ENCODE measurements around the gene SORL1. TPM values are rescaled to one million over a fixed set of nuclear protein-coding genes. Genes with fewer than 3 reads are reported as not detected.
"Not testable (repeated sequence)": the region's sequence is repeated elsewhere in the genome, so short reads cannot be mapped to it uniquely, and the experiment has no call there.

SORL1 gene
- total RNA-seq, 4 donors from 2014 or later, result 12.1 to 42.8 (median 21.0) TPM

DNA sequence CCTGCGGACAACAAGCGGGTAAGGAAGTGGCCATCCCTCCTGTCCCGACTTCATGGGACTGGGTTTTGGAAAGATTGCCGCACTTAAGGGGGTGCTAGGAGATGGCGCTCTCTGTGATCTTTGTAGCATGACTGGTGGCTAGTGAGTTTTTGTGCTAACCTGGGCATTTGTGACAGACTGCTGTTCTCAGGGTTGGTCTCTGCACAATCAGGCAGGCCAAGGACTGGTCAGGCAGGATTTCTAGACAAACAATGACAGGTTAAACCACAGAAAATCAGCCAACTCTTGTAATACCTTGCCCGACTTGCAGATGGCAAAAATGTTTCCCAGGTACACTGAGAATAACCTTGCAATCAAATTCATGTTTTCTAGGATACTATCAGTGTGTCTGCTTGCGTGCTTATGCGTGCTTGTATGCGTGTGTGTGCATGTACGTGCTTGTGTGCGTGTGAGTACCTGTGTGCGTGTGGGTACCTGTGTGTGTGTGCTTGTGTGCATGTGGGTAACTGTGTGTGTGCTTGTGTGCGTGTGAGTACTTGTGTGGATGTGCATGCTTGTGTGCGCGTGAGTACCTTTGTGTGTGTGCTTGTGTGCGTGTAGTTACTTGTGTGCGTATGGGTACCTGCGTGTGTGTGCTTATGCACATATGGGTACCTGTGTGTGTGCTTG lies 26.2 kb downstream of the SORL1 start:
- no peak overlapping the region for H3K4me3 ChIP-seq
- 90% methylated on average over 18 of the region's 18 CpGs for WGBS
- H3K9me3 ChIP-seq, result no peaks in the 10 kb centered on the region
- H3K27ac ChIP-seq, result peak overlapping the region; percentile 1
- no peak for TF ChIP-seq CTCF (IDR thresholded peaks at IDR 0.05)
- TF ChIP-seq EP300 (IDR thresholded peaks at IDR 0.05), result no peak
- TF ChIP-seq POLR2A (IDR thresholded peaks at IDR 0.05), result no peak
- TF ChIP-seq POLR2AphosphoS5 (IDR thresholded peaks at IDR 0.05), result no peak
- H3K4me1 ChIP-seq, result peaks cover 7% of the 10 kb centered on the region
- H3K36me3 ChIP-seq, result no peaks in the 10 kb centered on the region
- H3K27me3 ChIP-seq, result no peaks in the 10 kb centered on the region
- DNase-seq (ENCODE audit: low spot score in 2 of 2), result no peak

- Histone ChIP-seq H3K36me3 (no peaks in the 10 kb centered on the region), H3K9me3 (no peaks in the 10 kb centered on the region), H3K27ac (no peak overlapping the region), H3K4me3 (no peak overlapping the region), H3K27me3 (no peaks in the 10 kb centered on the region), H3K4me1 (peaks cover 7% of the 10 kb centered on the region)
- WGBS, result 67% methylated on average over 22 of the region's 25 CpGs
- DNase-seq (ENCODE audit: low spot score in 2 of 2), result no peak
- TF ChIP-seq EP300 (IDR thresholded peaks at IDR 0.05) (no peak), POLR2A (IDR thresholded peaks at IDR 0.05) (no peak), POLR2AphosphoS5 (IDR thresholded peaks at IDR 0.05) (no peak), CTCF (IDR thresholded peaks at IDR 0.05) (no peak)
Measured at GRCh38 chr11:121478895-121479697, 27.0 kb downstream of the SORL1 start.

DNA sequence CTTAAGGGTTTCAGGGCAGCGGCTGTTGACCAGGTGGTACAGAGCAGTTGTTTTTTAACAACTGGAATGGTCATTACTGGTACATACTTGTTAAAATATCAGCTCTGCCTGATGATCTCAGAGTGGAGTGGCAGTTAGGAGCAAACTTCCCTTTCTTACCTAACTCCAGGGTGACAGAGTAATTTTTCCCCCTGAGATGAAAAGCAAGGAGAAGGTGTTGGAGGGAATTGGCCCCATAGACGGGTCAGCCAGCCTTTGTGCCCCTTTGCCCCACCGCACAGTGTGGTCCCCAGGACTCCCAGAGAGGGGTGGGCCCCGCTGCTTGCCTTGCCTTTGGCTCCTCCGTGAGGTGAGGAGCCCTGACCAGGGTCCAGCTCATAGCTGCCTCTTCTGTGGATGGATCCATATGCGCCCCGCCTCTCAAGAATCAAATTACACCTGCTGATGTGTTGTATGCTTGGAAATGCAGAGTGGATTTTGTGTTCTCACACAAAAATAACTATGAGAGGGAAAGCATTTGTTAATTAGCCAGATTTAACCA lies 27.7 kb downstream of the SORL1 start:
- H3K27ac ChIP-seq, result no peak overlapping the region
- H3K4me1 ChIP-seq, result peaks cover 7% of the 10 kb centered on the region
- TF ChIP-seq POLR2AphosphoS5 (IDR thresholded peaks at IDR 0.05) (no peak), CTCF (IDR thresholded peaks at IDR 0.05) (no peak), EP300 (IDR thresholded peaks at IDR 0.05) (no peak), POLR2A (IDR thresholded peaks at IDR 0.05) (no peak)
- no peaks in the 10 kb centered on the region for H3K36me3 ChIP-seq
- no peaks in the 10 kb centered on the region for H3K27me3 ChIP-seq
- no peak for DNase-seq (ENCODE audit: low spot score in 2 of 2)
- WGBS, result 91% methylated on average over 7 of the region's 7 CpGs
- H3K9me3 ChIP-seq, result no peaks in the 10 kb centered on the region
- H3K4me3 ChIP-seq, result no peak overlapping the region

DNA sequence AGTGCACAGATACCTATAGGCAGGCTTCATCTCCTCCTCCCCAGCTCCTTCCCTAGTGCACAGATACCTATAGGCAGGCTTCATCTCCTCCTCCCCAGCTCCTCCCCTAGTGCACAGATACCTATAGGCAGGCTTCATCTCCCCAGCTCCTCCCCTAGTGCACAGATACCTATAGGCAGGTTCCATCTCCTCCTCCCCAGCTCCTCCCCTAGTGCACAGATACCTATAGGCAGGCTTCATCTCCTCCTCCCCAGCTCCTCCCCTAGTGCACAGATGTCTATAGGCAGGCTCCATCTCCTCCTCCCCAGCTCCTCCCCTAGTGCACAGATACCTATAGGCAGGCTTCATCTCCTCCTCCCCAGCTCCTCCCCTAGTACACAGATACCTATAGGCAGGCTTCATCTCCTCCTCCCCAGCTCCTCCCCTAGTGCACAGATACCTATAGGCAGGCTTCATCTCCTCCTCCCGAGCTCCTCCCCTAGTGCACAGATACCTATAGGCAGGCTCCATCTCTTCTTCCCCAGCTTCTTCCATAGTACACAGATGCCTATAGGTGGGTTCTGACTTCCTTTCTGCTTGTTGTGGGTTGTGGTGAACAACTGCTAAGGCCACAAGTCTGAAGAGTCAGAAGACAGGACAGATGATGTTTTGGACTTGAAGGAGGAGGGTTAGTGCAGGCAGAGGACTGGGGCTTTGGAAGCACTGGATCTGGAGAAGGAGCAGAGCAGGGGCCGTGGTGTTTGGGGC lies 29.5 kb downstream of the SORL1 start:
- H3K27me3 ChIP-seq; H3K27ac ChIP-seq; DNase-seq (ENCODE audit: low spot score in 2 of 2); H3K4me1 ChIP-seq; H3K9me3 ChIP-seq; H3K36me3 ChIP-seq; H3K4me3 ChIP-seq: not testable (repeated sequence)
- 92% methylated on average over 2 of the region's 2 CpGs for WGBS

DNA sequence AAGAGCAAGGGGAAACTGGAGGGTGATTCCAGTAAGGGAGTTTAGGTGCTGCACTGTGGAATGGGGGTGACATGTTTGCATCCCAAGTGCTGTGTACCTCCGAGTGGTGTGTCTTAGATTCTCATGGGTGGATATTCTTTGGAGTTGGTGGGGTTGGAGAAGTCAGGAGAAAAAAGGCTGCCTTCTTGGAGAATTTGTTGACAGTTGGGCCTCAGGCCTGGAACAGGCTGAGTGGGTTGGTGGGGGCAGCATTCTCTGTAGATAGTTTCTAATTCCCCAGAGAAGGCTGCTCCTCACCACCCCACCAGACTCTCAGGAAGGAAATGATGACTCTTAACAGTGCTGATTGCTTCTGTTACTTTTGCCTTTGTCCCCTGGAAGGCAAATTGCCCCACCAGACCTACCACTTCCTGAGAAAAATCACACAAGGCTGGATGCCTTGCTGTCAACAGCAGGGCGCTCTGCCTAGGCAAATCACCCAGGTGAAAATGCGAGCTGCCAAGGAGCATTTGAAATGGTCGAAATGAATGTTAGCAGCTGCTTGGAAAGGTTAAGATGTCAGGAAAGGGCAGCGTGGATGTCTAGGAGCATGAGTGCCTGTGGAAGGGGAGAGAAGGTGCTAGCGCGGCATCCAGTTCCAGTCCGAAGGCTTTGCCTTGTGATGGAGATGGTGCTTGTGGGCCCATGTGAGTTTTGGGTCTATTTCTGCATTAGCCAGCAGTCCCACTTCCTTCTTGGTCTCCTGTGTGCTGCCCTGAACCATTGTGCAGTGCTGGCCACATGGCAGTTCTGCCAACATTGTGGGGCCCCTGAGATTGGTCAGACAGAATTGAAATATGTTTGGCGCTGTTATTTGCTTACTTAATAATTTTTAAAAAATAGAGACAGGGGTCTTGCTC lies 30.4 kb downstream of the SORL1 start:
- peaks cover 3% of the 10 kb centered on the region for H3K4me1 ChIP-seq
- no peaks in the 10 kb centered on the region for H3K36me3 ChIP-seq
- H3K9me3 ChIP-seq, result no peaks in the 10 kb centered on the region
- no peaks in the 10 kb centered on the region for H3K27me3 ChIP-seq
- TF ChIP-seq CTCF (IDR thresholded peaks at IDR 0.05), result no peak
- no peak for TF ChIP-seq EP300 (IDR thresholded peaks at IDR 0.05)
- TF ChIP-seq POLR2A (IDR thresholded peaks at IDR 0.05), result no peak
- WGBS, result 77% methylated on average over 9 of the region's 9 CpGs
- no peak overlapping the region for H3K27ac ChIP-seq
- DNase-seq (ENCODE audit: low spot score in 2 of 2), result no peak
- no peak overlapping the region for H3K4me3 ChIP-seq

Data from suprapubic skin (tissue), 4 donors.